Measurements from ENCODE around the gene UBE2O.
"Not testable (repeated sequence)": the region's sequence is repeated elsewhere in the genome, so short reads cannot be mapped to it uniquely, and the experiment has no call there.

GRCh38 chr17:76346936-76347335, 106.0 kb downstream of the UBE2O start:
- not testable (repeated sequence) for TF ChIP-seq CTCF (conservative IDR thresholded peaks at IDR 0.05 in 1 of 2, IDR thresholded peaks at IDR 0.05 in 1 of 2; ENCODE audit: low read depth in 1 of 2, low read length in 2 of 2); EZH2 (IDR thresholded peaks at IDR 0.05; ENCODE audit: low read length, missing control alignments)

Data from fibroblast of lung (primary cell).